Retinal pigment epithelial cell (primary cell): ENCODE results near the gene MRO.

ENCODE experiments used
- DNase-seq: peaks from one replicate; pipeline ENCODE4 v3.0.0-alpha.2; 2010; ENCODE audit warnings: low read depth
- H3K4me3 ChIP-seq: 2 replicates; pipeline ENCODE4 v1.5.1; 2011; ENCODE audit warnings: mild to moderate bottlenecking, low read length, control low read depth, moderate library complexity
- CTCF ChIP-seq: conservative IDR thresholded peaks from 2 replicates; pipeline ENCODE4 v1.5.1; 2011; ENCODE audit warnings: low read depth, low read length, control low read depth, inconsistent platforms

The MRO gene

DNA sequence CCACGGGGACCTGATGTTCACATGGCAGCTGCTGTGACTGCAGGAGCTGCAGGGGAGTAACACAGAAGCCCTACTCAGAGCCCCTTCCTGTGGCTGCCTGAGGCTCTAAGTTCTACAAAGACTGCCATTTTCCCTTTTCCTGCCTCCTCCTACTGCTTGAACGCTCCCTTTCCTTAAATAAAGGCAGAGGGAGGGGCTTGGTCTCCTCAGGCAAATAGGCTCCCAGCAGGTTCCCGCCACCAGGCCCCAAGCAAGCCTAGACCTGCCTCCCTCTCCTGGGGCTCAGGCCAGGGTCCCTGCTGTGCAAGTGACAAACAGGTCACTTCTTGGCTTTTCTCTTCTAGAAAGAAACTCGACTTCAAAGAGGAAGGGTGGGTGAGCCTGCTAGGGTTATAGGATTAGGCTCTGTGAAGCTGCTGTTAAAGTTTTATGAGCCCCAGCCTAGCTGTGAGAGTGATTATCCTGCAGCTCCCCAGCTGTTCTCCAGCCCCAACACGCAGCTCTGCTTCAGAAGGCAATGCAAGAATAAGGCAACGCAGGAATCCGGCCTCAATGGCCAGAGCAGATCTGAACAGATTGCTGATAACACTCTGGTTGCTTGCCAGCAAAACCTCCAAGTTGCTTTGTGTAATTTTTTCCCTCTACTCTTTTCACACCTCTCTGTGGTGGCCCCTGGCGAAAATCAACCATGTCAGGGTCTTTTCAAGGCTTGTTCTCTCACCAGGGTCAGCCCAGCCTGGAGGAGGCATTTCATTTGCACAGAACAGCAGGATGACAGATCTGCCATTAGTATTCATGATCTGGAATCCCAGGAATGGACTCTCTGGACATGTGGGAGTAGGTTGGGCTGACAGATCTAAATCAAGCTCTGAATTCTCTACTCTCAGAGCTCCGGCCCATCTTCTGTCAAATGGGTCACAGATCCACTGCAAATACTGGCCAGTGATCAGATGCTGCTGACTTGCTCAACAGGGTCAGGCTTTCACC lies 71.3 kb downstream of the MRO start:
- DNase-seq, result no peak
- TF ChIP-seq CTCF, result no peak
- no peak overlapping the region for H3K4me3 ChIP-seq

DNA sequence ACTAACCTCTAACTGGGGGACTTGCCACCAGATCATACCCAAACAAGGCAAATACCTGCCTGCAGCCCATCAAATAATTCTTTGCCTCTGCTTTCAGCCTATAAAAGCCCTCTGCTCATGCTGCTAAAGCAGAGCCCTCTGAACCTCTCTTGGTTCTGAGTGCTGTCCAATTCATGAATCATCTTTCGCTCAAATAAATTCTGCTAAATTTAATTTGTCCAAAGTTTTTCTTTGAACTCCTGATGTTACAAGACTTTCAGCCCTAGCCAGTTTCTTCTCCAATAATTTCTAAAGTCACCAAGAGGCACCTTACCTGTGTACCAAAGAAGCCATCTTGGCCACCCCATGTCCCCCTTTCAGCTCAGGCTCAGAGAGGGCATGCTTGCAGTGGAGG lies 72.0 kb downstream of the MRO start:
- no peak for DNase-seq
- H3K4me3 ChIP-seq, result no peak overlapping the region
- no peak for TF ChIP-seq CTCF

GRCh38 chr18:50745945-50746344 lies 73.9 kb downstream of the MRO start:
- no peak for DNase-seq
- H3K4me3 ChIP-seq, result no peak overlapping the region
- TF ChIP-seq CTCF, result no peak
